GM21529 (cell line): Measurements from ENCODE around the gene LRRC56.

Experiments
- ATAC-seq: cut with Tn5 transposase; IDR thresholded peaks from one replicate; pipeline ENCODE4 v1.9.1; 2021; ENCODE audit not compliant: unreplicated experiment

LRRC56 gene

GRCh38 chr11:538431-539051, 1.2 kb downstream of the LRRC56 start:
- ATAC-seq = no peak

GRCh38 chr11:539971-540481, 2.7 kb downstream of the LRRC56 start:
- no peak for ATAC-seq

- no peak for ATAC-seq
These were observed 3.5 kb downstream of the LRRC56 start for GRCh38 chr11:540583-541432.

DNA sequence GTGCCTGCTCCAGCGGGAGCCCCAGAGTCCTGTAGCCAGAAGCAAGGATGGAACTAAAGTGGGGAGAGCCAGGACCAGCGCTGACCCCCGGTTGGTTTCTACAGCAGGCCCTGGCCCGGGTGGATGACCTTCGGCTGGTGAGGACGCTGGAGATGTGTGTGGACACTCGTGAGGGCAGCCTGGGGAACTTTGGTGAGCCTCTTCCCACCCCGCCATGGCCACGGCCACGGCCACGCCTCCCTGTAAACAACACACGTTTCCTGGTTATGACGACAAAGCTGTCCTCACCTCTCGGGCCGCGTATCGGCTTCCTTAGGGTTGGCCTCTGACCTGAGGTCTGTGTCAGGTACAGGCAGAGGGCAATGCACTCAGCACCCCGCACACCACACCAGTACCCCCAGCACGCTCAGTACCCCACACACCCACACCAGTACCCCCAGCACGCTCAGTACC, 4.1 kb downstream of the LRRC56 start:
- ATAC-seq = no peak

DNA sequence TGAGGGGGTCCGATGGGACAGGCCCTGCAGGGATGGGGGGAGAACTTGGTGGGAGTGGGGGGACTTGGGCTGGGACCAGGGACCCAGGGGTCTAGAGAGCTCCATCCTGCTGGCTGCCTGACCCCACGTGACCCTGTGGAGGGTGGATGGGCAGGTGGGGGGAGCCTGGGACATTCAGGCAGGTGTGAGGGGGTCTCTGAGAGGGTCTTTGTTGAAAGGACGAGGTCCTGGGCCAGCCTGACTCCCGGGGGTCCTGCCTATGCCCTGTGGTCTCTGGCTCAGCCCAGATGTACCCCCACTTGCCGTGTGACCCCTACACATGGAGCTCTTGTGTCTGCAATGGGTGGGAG, 7.5 kb downstream of the LRRC56 start:
- ATAC-seq = no peak

DNA sequence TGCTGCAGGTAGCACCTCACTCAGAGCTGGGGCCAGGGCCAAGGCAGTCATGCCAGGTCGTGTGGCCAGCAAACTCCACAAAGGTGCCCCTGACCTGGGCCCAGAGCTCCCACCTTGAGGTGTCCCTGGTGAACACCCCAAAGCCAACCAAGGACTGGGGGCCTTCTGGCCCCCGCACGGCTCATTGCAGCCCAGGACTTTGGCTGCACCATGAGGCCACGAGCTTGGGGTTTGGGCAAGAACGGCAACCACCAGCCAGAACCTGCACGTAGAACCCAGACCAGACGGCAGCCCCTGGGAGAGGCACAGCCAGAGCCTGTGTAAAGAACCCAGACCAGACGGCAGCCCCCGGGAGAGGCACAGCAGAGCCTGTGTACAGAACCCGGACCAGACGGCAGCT, 7.8 kb downstream of the LRRC56 start:
- no peak for ATAC-seq

- no peak for ATAC-seq
These were observed 11.6 kb downstream of the LRRC56 start for GRCh38 chr11:548700-549603.

GRCh38 chr11:550021-550745, 12.9 kb downstream of the LRRC56 start:
- ATAC-seq = no peak

DNA sequence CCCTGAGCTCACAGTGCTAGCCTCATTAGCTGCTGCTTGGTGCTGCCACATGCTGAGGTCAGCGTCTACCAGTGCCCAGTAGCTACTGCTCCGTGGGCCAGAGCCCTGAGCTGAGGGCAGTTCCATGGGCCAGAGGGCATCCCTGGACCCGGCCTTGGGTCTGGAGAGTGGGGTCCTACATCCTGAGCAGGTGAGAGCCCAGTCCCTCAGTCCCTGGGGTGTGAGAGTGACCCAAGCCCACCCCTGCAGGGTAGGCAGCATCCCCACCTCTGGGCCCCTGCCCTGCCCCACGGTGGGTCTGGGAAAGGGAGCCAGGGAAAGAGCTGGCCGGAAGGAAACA, 13.4 kb downstream of the LRRC56 start:
- ATAC-seq = no peak

DNA sequence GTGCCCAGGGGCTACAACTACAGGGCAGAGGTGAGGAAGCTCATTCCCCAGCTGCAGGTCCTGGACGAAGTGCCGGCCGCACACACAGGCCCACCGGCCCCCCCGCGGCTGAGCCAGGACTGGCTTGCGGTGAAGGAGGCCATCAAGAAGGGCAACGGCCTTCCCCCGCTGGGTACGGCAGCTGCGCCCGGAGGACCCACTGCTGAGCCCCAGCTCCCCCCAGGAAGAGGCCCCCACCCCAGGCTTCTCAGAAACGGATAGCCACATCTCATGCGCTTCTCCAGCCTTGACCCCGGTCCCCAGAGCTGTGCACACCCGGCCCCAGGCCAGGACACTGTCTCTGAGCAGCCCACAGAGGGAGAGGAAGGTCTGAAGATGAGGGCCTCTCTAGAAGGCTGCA, 13.8 kb downstream of the LRRC56 start:
- no peak for ATAC-seq

GRCh38 chr11:551596-551995, 14.3 kb downstream of the LRRC56 start:
- no peak for ATAC-seq

GRCh38 chr11:553083-553987, 16.0 kb downstream of the LRRC56 start:
- ATAC-seq = no peak

- no peak for ATAC-seq
These were observed 16.6 kb downstream of the LRRC56 start for GRCh38 chr11:553988-554340.

DNA sequence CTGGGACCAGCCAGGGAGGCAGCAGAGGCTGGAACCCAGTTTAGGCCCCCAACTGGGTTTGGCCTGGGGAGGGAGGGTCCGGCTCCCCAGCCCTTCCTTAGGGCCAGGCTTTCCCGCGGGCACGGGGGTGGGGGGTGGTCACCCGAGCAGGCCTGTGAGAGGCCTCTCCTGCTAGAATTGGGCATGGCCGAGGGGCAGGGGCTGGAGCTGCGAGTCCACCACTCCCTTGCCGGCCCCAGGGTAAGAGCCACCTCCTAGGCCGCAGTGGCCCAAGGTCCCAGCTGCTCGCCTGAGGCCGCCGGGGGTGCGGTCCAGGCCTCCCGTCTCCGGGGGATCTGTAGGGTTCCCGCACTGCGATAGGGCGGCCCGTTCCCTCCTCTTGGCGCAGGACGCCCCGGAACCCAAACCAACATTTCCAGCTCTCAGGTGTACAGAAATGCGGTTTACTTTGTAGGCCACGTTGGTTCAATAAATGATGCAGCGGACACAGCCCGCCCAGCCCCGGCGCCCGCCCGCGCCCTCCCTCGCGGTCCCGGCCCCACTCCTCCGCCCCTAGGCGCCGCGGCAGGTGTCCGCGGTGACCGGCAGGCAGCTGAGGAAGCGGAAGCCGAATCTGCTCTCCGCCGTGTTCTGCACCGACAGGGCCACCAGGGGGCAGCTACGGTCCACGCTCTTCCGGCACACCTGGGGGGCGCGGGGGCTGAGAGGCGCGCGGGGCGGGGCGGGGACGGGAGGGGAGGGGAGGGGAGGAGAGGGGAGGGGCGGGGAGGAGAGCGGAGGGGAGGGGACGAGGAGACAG, 17.3 kb downstream of the LRRC56 start:
- peak; percentile 64 for ATAC-seq

GRCh38 chr11:555227-555779, 18.0 kb downstream of the LRRC56 start:
- ATAC-seq = no peak

DNA sequence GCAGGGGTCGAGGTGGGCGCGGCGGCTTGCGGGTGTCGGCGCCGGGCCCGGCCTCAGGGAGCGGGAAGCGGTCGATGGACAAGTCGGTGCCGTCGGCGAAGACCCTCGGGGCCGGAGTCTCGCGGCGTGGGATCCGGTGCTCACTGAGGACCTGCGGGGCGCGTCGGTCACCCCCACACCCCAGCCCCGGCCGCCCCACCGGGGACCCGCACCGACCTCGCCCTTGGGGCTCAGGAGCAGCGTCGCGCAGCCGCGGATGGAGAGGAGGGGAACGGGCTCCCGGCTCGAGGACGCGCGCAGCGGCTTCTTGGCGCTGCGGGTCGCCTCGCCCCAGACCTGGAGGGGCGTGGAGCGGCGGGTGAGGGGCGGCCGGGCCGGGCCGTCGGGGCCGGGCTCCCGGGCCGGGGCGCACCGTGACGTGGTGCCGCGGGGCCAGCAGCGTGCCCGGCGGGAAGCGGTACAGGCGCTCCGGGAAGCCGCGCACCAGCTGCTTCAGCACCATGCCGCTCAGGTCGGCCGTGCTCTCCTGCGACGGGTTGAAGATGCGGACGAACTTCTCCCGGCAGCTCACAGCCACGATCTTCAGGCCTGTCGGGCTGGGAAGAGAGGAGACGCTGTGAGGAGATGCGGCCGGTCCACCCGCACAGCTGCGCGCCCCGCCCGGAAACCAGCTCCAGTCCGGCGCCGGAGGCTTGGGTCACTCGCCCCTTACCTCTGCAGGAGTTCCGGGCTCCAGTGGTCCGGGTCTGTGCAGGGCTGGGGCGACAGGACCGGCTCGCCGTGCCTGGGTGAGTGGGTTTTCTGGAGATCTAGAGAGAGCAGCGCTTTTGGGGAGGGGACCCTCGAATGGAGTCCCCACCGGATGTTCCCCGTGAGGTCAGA, 18.7 kb downstream of the LRRC56 start:
- ATAC-seq = no peak

DNA sequence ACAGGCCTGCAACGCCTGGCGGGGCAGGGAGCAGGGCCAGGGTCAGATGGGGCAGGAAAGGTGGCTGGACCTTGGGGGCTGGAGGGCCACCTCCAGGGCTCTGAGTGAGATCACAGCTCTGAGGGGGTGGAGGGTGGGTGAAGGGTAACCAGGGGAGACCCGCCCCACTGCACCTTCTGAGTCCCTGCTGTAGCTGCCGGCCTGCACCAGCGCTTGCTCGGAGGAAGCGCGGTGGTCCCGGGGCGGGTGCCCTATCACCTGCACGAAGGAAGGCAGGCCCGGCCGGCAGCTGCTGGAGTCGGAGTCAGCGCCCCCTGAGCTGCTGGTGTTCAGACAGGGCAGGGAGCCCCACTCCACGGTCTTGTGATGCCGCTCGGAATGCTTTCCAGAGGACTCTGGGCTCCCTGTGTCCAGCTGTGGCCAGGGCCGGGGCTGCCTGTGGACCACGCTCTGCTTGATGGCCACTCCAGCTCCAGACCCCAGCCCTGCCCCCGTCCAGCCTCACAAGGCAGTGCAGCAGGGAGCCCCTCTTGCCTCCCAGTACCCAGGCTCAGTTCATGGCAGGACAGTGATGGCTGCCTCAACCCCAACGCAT, 19.4 kb downstream of the LRRC56 start:
- ATAC-seq = no peak
